Prostate gland (tissue), 2 donors: ENCODE measurements around the gene INKA2.

Source experiments
- POLR2A ChIP-seq: fragments of 450-650 bp; IDR thresholded peaks from one replicate; pipeline ENCODE4 v1.6.1; 2016; ENCODE audit warnings: antibody characterized with exemption, mild to moderate bottlenecking
- TF ChIP-seq, protein P1 (sequence below), 4 experiments: fragments of 200-600 bp in 2 of 4; fragments of 450-650 bp in 2 of 4; sonication (generic) in 2 of 4; IDR thresholded peaks; 1 replicate in 3 of 4; 2 replicates in 1 of 4; pipeline ENCODE4 v1.5.1; 2016 to 2019; ENCODE audit warnings: antibody characterized with exemption in 4 of 4, mild to moderate bottlenecking in 2 of 4, moderate library complexity in 2 of 4

DNA sequence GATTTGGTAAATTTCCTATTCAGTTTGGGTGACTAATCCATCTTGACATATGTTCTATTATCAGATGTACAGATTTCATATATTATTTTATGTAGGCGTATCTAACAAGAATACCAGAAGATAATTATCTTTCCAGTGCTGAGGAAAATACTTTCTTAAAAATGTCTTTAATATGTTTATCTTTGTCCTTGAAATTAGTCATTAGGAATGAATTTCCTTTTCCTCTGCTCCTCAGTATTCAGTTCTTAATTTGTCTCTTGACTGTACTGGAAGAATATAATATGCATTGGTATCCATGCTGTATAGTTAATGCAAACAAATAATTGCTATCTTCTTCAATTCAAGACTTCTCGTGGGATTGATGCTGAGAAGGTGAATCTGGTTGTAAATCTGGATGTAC, 23.1 kb upstream of the INKA2 start:
- TF ChIP-seq, protein P1, sequence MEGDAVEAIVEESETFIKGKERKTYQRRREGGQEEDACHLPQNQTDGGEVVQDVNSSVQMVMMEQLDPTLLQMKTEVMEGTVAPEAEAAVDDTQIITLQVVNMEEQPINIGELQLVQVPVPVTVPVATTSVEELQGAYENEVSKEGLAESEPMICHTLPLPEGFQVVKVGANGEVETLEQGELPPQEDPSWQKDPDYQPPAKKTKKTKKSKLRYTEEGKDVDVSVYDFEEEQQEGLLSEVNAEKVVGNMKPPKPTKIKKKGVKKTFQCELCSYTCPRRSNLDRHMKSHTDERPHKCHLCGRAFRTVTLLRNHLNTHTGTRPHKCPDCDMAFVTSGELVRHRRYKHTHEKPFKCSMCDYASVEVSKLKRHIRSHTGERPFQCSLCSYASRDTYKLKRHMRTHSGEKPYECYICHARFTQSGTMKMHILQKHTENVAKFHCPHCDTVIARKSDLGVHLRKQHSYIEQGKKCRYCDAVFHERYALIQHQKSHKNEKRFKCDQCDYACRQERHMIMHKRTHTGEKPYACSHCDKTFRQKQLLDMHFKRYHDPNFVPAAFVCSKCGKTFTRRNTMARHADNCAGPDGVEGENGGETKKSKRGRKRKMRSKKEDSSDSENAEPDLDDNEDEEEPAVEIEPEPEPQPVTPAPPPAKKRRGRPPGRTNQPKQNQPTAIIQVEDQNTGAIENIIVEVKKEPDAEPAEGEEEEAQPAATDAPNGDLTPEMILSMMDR (IDR thresholded peaks at IDR 0.05): no peak
- TF ChIP-seq POLR2A: no peak
